ENCODE measurements around the gene GRK3.
"Not testable (repeated sequence)": the region's sequence is repeated elsewhere in the genome, so short reads cannot be mapped to it uniquely, and the experiment has no call there.

GRK3 gene

GRCh38 chr22:25698978-25699377, 134.5 kb downstream of the GRK3 start:
- no peak for DNase-seq (ENCODE audit: low read depth)

- no peak for DNase-seq (ENCODE audit: low read depth)
Observed at GRCh38 chr22:25701056-25701780, 136.7 kb downstream of the GRK3 start.

- DNase-seq (ENCODE audit: low read depth): no peak
Observed at GRCh38 chr22:25702040-25702439, 137.6 kb downstream of the GRK3 start.

- DNase-seq (ENCODE audit: low read depth): no peak
Observed at GRCh38 chr22:25702571-25703167, 138.2 kb downstream of the GRK3 start.

- no peak for DNase-seq (ENCODE audit: low read depth)
Observed at GRCh38 chr22:25704701-25705100, 140.2 kb downstream of the GRK3 start.

GRCh38 chr22:25706197-25706596, 141.7 kb downstream of the GRK3 start:
- no peak for DNase-seq (ENCODE audit: low read depth)

- DNase-seq (ENCODE audit: low read depth): not testable (repeated sequence)
Observed at GRCh38 chr22:25708430-25708829, 144.0 kb downstream of the GRK3 start.

GRCh38 chr22:25709758-25710157, 145.3 kb downstream of the GRK3 start:
- DNase-seq (ENCODE audit: low read depth): no peak

GRCh38 chr22:25710501-25710900, 146.0 kb downstream of the GRK3 start:
- DNase-seq (ENCODE audit: low read depth): no peak

- DNase-seq (ENCODE audit: low read depth): no peak
Observed at GRCh38 chr22:25711491-25711890, 147.0 kb downstream of the GRK3 start.

- DNase-seq (ENCODE audit: low read depth): no peak
Observed at GRCh38 chr22:25712661-25713400, 148.4 kb downstream of the GRK3 start.

- DNase-seq (ENCODE audit: low read depth): no peak
Observed at GRCh38 chr22:25714070-25714469, 149.6 kb downstream of the GRK3 start.

GRCh38 chr22:25714739-25715138, 150.3 kb downstream of the GRK3 start:
- DNase-seq (ENCODE audit: low read depth): no peak

- DNase-seq (ENCODE audit: low read depth): no peak
Observed at GRCh38 chr22:25716637-25717036, 152.2 kb downstream of the GRK3 start.

GRCh38 chr22:25718135-25718840, 153.8 kb downstream of the GRK3 start:
- no peak for DNase-seq (ENCODE audit: low read depth)

GRCh38 chr22:25722223-25722622, 157.7 kb downstream of the GRK3 start:
- no peak for DNase-seq (ENCODE audit: low read depth)

GRCh38 chr22:25722626-25723025, 158.2 kb downstream of the GRK3 start:
- DNase-seq (ENCODE audit: low read depth): no peak

- DNase-seq (ENCODE audit: low read depth): no peak
Observed at GRCh38 chr22:25726241-25726640, 161.8 kb downstream of the GRK3 start.

- DNase-seq (ENCODE audit: low read depth): no peak
Observed at GRCh38 chr22:25728071-25728470, 163.6 kb downstream of the GRK3 start.

- no peak for DNase-seq (ENCODE audit: low read depth)
Observed at GRCh38 chr22:25729016-25729995, 164.8 kb downstream of the GRK3 start.

- no peak for DNase-seq (ENCODE audit: low read depth)
Observed at GRCh38 chr22:25735650-25736049, 171.2 kb downstream of the GRK3 start.

All from stimulated activated CD8-positive, alpha-beta memory T cell treated with anti-CD3 and anti-CD28 coated beads, Interleukin-7, amount 100 ng/mL, for 24 hours (primary cell).